ENCODE measurements around the gene IL16.

DNA sequence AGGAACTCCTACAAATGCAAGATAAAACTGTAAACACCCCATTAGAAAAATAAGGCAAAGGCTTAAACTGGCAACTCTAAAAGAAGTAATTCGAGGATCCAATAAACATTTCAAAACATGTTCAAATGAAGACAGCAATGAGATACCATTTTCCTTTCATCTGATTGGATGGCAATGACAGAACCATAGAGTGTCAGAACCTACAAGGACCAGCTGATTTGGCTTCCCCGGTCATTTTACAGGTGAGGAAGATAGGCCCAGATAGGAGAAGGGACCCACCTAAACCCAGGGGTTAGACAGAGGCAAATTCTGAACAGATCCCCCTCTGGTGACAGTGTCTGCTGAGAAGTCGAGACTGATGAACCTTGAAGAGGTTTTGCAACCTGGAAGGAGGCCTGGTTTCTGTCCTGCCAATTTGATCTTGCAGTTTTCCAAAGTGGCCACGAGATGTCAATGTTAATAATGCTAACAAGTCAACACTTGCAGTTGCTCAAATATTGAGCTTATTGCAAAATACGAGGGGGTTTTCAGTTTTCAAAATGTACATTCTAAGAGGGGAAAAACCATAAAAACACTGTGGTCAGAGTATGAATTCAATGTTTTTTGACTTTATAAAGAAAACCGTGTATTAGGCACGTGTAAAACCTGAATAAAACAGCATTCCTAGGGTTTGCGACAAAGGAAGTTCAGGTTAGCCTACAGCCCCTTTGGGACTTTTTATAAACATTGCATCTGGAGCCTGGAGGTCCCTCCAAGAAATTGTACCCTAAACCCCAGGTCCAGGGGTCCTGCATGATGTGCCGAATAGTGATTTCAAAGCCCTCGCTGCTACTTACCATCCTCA lies 41.1 kb upstream of the IL16 start:
- TF ChIP-seq, protein P1, sequence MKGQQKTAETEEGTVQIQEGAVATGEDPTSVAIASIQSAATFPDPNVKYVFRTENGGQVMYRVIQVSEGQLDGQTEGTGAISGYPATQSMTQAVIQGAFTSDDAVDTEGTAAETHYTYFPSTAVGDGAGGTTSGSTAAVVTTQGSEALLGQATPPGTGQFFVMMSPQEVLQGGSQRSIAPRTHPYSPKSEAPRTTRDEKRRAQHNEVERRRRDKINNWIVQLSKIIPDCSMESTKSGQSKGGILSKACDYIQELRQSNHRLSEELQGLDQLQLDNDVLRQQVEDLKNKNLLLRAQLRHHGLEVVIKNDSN (IDR thresholded peaks at IDR 0.05) = no peak
- TF ChIP-seq CEBPB (IDR thresholded peaks at IDR 0.05) (peak; percentile 59), EP300 (IDR thresholded peaks at IDR 0.05; ENCODE audit: borderline replicate concordance) (no peak), RAD21 (IDR thresholded peaks at IDR 0.05; ENCODE audit: low read depth) (peak; percentile 49)
